Right ventricle myocardium inferior (tissue), 1 donor: ENCODE data around the gene ROGDI. TPM values are rescaled to one million over a fixed set of nuclear protein-coding genes. Genes with fewer than 3 reads are reported as not detected.

Experiments
- ATAC-seq: fragments of 200-7000 bp; cut with Tn5 transposase; one replicate; pipeline ENCODE4 v1.9.1; 2020; ENCODE audit warnings: mild to moderate bottlenecking, moderate library complexity
- DNase-seq: peaks from one replicate; pipeline ENCODE4 v3.0.0; 2021; ENCODE audit errors: missing footprints
- intact Hi-C: fragments of 100-400 bp; cut with DNase I; formaldehyde crosslinking; loops from one replicate; pipeline ENCODE4 v1.11.0; 2022
- total RNA-seq: library from RNA; stranded (reverse); fragmentation: NEBNext Ultra II Directional; extraction: Animal tissue kit (Norgen Biotek cat#: 25700); gene quantifications from one replicate; pipeline ENCODE4 v1.2.1, GENCODE V29; 2021
- donor health status: DM: no; HTN: yes; CAD: no; lungs with severe emphysema.

The ROGDI gene
- total RNA-seq, 1 donor from 2014 or later = 102 TPM

DNA sequence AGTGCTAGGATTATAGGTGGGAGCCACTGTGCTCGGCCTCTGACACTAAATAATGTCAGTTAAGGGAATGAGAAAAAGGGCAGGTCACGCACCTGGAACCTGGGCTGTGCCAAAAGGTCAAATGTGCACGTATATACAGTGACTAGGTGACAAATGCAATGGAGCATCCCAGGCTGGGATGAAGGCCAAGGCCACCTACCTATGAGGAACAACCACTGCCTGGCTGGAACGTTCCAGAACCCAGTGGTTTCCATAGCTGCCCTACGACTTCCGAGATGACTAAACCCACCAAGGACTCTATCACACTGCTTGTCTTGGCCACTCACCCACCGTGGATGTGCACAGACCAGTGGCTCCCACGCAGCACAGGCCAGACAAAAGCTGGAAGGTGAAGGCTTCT is 51.5 kb downstream of the ROGDI start:
- no peak for DNase-seq
- ATAC-seq = no peak
- intact Hi-C loops = no loop called here

GRCh38 chr16:4749700-4750257 is 52.7 kb downstream of the ROGDI start:
- intact Hi-C loops = no loop called here
- DNase-seq (no peak), ATAC-seq (no peak)

GRCh38 chr16:4748682-4749411 is 53.6 kb downstream of the ROGDI start:
- no peak for ATAC-seq
- intact Hi-C loops = no loop called here
- DNase-seq = no peak

DNA sequence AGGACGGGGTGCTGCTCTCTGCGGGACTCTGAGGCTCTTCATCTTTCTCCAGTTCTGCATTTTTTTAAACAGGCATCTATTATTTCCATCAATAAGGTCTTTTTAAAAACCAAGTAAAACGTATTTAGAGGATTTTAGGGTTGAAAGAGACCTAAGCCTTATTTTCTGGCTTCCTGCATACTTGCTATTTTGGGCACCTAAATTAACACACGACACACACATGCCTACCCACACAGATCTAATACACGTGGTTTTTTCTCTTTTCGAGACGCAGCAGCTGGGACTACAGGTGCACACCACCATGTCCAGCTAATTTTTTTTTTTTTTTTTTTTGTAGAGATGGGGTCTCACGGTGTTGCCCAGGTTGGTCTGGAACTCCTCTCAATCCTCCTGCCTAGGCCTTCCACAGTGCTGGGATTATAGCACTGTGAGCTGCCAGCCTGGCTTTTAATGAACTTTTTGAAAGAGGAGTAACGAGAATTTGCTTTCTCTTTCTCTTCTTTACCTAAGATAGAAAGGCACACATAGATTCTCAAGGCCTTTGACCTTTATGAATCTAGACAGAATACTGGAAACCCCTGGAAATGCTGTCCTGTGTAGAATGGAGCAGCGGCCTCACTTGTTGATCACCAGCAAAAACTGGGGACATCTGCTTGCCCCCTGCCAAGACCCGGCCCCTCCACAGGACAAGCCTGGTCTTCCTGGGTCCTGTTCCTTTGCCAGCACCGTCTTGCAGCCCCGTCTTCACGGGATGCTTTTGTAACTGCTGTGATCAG is 54.3 kb downstream of the ROGDI start:
- intact Hi-C loops = no loop called here
- DNase-seq (no peak), ATAC-seq (no peak)

- intact Hi-C loops = no loop called here
- ATAC-seq = peak; percentile 18
Measured at GRCh38 chr16:4746991-4747574, 55.4 kb downstream of the ROGDI start.

More at GRCh38 chr16:4746991-4747574, 55.4 kb downstream of the ROGDI start:
- no peak for DNase-seq

Other genes starting within 250 kb of the ROGDI start
- 0.05 TPM for gene C16orf96, start 246.3 kb downstream of the ROGDI start, total RNA-seq
- gene UBALD1, start 187.7 kb downstream of the ROGDI start, total RNA-seq = 26.2 TPM
- 32.2 TPM for gene MGRN1, start 177.8 kb downstream of the ROGDI start, total RNA-seq
- 52.3 TPM for gene NUDT16L1, start 109.1 kb downstream of the ROGDI start, total RNA-seq
- 9.1 TPM for gene ANKS3, start 68.4 kb downstream of the ROGDI start, total RNA-seq
- 1.5 TPM for gene DNAAF8, start 68.1 kb downstream of the ROGDI start, total RNA-seq
- gene ZNF500, start 35.5 kb downstream of the ROGDI start, total RNA-seq = 6.5 TPM
- gene SEPTIN12, start 14.3 kb downstream of the ROGDI start, total RNA-seq = not detected
- not detected for gene SMIM22, start 7.3 kb downstream of the ROGDI start, total RNA-seq
- 88.8 TPM for gene GLYR1, start 44.7 kb upstream of the ROGDI start, total RNA-seq
- gene UBN1, start 44.8 kb upstream of the ROGDI start, total RNA-seq = 45.2 TPM
- gene PPL, start 134.5 kb upstream of the ROGDI start, total RNA-seq = 20.2 TPM
- 23.5 TPM for gene SEC14L5, start 155.7 kb upstream of the ROGDI start, total RNA-seq
- 6.5 TPM for gene NAGPA, start 231.3 kb upstream of the ROGDI start, total RNA-seq